HG02763 (cell line): ENCODE data around the gene AMMECR1.

Source experiments
- ATAC-seq: cut with Tn5 transposase; IDR thresholded peaks from one replicate; pipeline ENCODE4 v1.9.1; 2021; ENCODE audit warnings: mild to moderate bottlenecking, moderate library complexity; ENCODE audit not compliant: unreplicated experiment

Gene AMMECR1

DNA sequence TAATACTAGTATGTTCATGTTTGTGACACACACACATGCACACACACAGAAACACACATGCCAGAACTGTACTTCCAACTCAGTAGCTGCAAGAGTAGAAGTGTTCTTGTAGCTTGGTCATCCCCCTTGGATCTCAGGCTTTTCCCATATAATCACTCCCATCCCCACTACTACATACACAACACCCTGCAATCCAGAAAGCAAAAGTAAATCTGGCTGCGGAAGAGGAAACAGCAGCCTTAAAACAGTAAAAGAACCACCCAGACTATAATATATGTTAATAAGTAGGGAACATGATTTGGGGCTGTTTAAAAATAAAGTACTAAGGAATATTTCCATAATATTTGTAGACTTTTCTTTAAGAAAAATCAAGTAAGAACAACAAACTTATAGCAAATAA is 103.2 kb downstream of the AMMECR1 start:
- ATAC-seq = no peak

DNA sequence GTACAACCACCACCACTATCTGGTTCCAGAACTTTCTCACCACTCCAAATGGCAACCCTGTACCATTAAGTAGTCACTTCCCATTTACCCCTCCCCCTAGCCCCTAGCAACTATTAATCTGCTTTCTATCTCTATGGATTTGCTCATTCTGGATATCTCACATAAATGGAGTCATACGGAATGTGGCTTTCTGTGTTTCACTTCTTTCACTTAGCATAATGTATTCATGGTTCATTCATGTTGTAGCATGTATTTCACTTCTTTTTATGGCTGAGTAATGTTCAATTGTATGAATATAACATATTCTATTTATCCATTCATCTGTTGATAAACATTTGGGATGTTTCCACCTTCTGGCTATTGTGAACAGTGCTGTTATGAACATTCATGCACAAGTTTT is 104.7 kb downstream of the AMMECR1 start:
- no peak for ATAC-seq

DNA sequence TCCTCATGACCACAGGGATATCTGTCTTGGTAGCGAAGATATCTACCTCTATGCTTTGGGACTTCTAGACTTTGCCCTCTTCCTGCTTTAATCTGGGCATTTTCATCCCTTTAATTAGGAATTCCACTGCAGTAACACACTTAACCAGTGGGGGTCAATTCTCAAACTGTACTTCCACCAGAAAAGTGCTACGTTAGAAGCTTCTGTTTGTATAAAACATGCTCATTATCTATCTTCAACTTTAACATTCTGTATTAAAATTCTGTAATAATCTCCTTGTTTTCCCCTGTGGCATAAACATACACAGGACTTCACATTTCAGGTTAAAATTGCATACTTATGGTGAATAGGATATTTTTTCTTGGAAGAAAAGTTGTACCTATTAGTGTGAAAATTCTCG is 105.6 kb downstream of the AMMECR1 start:
- no peak for ATAC-seq

DNA sequence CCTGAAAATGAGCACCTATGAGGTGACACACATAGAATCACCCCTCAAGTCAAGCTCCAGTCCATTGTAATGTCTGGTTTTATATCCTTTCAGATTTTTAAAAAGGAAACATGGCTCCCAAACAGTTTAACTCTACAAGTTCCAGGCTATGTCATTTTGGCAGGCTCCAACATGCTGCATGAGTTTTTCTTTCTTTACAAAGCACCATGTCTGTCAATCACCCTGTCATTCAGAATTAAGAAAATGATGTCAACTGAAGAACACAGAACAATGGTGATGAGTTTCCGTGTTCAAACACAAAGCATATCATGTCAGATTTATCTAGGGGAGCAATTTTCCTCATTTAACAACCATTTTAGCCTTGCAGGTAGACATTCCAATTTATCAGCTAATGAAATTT is 106.5 kb downstream of the AMMECR1 start:
- no peak for ATAC-seq

DNA sequence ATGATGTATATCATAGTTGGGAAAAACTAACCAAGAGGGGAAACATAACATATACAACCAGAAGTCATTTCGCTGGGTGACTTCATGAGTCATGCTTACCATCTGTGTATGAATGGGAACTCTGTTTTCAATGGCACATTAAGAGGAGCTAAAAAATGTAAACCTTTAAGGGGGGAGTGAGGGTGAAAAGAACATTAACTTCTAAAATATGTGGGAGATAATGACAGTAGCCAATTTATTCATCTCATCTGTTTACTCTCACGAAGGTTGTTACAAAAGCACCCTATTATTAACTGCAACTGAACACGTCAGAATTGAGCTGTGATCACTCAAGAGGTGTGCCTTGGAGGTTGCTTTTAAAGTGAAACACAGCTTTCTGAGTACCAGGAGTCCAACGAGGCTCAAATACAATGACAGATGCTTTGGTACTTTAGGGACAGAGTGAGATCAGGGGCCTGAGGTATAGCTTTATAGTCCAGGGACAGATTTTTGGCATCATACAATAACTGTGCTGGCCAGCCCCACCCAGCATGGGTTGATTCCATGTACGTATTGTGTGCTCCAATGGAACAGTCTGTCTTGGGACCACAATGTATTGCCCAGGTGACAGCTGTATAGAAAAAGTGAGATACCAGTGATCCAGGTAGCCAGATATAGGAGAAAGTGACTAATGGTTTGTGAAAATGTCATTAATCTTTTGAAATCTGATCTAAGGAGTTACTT is 107.3 kb downstream of the AMMECR1 start:
- no peak for ATAC-seq

DNA sequence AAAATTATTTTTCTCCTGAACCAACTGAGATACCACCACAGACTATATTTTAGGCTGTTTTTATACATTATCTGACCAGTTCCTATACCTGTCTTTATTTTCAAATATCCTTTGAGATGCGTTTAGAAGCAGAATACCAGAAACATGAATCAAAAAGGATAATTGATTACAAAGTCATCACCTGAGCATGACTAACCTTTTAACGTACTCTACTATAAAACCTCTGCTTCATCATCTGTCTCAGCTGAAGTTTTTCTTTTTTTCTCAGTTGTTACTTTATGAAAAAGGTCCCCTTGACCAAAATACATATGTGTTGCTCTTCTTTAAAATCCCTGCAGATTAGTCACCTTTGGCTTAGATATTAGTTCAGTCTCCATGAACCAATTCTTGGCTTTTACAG is 109.8 kb downstream of the AMMECR1 start:
- no peak for ATAC-seq

DNA sequence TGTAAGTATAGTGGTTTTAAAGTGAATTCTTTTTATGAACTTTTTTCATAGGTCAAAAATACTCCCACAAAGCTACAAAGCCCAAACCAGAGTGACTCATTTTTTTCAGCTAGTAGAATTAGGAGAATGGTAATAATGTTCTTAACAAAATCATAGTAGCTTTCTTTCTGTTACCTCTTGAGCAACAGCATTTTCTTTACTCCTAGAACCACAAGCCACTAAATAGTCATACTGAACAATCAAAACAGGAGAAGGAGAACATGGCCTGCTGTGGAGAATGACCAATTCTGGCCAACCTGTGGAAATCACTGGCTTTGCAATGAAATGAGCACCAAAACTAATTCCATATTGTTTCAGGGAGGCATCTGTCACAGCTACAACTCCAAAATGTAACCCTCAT is 112.9 kb downstream of the AMMECR1 start:
- ATAC-seq = no peak

DNA sequence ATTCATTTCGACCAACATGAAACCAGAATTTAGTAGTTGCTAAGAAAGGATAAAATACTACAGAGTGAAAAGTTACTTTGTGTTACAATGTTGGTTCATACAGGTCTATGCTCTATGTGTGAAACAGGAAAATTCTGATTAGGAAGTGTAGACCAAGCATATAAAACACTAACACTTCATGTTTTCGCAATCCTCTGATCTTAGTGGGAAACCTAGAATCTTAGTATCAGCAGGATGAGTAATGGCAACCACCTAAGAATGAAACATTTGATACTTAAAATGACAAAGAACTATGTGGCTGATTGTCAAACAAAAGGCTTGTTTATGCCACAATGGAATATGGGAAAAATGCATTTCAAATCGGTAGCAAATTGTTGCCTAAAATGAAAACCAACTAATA is 116.1 kb downstream of the AMMECR1 start:
- ATAC-seq = no peak

DNA sequence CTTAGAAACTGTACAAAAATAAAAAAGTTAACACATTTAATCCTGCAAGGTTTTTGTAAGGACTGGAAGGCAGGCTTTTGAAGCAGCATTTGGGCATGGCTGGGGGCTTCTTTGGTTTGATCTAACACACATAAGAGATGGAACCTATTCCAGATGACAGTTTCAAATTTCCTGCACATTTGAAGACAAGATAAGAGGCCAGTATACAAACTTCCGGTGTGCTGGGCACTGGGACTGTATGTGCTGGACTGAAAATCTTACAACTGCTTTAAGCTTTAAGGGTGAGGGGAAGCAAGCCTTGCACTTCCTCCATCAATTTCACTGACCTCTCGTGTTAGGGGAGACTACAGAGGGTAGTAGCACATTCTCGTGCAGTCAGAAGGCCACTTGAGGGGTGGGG is 122.9 kb downstream of the AMMECR1 start:
- no peak for ATAC-seq

DNA sequence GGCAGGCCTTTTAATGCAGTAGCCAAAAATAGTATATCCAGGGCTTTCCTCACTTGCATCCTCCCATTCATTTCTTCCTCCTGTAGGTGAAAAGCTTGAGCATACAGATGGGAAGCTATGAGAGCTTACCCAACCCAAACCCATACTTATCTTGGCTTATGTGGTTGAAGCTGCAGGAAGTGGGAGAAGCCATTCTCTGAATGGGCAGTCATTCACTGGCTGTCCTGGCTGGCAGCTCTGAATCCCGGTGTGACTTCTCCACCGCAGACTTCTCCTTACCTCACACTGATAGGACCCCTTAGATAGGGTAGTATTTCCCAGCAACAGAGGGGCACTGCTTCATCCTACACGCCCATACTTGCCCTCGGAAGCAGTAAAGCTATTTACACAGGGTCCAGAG is 125.4 kb downstream of the AMMECR1 start:
- no peak for ATAC-seq

DNA sequence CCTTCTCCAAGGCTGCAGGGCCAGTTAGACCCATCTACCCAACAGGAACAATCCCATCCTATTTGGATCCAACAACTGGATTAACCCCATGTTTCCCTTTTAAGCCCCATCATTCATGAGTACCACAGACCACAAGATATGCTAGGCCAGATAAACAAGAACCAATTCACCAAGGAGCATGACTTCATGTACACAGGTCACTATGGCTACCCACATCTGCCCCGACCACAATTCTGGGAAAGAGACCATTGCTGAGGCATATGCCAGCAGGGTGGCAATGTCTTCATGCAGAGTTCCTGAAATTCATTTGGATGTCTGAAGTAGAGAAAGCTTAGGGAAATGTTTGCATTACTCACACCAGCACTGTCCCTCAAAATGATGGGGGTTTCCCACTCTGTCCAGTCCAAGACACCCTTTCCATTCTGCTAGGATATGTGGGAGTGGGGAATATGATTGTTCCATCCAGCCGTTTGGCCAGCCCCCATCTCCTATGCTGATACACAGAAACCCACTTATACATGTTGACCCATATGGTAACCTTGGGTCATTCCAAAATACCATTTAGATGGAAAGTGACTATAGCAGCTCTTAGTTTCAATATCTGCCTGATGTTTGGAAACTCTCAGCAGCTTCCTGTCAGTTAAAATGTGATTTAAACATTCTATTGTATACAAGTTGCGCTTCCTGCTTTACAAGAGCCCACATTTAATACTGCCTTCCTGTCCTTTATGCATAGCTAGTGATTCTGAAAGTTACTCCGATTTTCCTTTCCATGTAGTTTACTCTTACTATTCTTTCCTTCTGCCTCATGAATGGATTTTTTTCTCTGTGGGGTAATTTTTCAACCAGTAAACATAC is 129.0 kb downstream of the AMMECR1 start:
- no peak for ATAC-seq

DNA sequence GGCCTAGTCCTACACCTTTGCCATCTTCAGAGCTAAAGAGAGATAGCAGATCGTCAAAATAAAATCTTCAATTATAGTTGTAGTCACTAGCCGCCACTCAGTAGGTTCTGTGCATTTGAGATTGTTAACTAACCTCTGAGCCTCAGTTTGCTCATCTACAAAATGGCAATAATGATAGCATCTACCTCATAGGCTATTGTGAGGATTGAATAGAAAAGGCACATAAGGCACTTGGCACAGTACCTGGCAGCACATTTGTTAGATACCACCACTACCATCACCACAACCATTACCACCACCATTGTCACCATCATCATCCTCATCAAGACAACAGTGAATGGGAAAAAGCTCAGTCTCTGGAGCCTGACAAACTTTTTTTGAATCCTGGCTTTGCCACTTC is 134.6 kb downstream of the AMMECR1 start:
- ATAC-seq = no peak

DNA sequence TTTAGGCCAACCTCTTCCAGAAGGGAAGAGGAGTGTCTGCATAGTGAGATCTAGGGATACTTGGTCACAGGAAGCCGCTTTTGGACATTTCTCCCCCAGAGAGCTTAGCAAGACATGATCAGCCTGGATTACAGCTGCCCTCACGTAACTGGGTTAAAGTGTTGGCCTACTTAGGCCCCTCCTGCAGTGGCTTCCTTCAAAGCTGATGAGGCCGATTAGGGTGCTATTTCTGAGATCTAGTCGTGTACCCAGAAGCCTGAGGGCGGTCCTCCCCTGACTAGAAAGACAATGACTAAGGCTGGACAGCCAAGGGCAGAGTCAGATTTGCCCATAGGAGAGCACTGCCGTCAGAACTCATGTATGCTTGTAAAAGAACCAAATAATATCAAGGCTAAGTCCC is 135.0 kb downstream of the AMMECR1 start:
- no peak for ATAC-seq

DNA sequence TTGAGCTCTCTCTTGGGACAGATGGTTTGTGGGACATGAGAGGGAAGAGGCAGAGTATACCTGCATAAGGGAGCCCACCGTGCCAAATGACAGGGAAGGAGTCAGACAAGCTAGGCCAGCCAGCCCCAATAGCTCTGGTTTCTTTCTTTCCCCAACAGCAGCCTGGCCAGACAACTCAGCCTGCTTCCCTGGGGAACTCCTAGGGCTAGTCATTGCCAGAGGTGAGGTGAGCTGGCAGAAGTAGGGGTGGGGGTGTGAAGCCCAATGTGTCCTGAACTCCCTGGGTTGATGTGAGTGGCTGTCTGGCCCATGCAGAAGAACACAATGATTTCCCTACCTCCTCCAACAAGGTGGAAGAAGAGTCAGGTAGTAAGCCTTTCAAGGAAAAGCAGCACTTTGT is 135.5 kb downstream of the AMMECR1 start:
- ATAC-seq = no peak

DNA sequence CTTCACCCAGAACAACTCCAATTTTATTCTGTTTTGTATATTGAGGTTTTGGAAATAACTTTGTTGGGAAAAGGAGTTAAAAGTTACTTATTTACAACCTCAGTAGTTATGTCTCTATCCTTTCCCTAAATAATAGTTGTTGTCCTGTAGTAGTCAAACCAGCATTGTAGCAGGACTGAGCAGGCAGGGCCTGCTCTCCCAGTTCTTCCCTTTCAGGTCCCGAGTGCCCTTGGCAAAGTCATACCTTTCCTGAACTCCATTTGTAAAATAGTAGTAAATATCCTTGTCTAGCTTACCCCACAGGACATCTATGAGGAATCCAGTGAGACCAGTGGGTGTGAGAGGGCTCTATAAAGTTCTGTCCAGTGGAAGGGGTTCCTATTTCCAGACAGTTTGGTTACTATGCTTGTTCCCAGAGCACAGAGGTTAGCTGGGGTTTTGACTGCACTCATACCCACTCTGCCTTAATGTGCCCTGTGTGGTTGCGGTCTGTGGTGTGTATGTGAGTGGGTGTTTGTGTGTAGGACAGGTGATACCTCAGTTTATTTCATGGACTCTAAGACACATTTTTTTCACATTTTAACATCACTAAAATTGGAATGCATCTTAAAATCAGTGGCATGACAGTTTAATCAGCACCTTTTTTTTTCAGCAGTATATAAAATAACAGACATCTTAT is 136.3 kb downstream of the AMMECR1 start:
- ATAC-seq = no peak

DNA sequence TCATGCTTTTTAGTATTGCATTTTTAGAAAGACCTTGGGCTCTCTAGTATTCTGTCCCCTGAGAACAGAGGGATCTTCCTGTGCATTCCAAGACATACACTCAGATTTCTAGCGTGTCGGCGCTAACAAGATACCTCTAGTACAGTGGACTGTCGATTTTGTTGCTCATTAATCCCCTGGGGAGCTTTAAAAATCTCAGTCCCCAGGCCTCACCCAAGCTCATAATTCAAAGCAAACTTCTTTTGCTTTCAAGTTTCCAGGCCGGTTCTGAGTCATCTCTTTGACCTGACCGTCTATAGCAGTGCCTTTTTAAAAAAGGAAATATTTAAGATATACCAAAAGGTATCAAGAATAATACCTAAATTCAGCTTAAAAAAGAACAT is 137.0 kb downstream of the AMMECR1 start:
- ATAC-seq = peak; percentile 69

DNA sequence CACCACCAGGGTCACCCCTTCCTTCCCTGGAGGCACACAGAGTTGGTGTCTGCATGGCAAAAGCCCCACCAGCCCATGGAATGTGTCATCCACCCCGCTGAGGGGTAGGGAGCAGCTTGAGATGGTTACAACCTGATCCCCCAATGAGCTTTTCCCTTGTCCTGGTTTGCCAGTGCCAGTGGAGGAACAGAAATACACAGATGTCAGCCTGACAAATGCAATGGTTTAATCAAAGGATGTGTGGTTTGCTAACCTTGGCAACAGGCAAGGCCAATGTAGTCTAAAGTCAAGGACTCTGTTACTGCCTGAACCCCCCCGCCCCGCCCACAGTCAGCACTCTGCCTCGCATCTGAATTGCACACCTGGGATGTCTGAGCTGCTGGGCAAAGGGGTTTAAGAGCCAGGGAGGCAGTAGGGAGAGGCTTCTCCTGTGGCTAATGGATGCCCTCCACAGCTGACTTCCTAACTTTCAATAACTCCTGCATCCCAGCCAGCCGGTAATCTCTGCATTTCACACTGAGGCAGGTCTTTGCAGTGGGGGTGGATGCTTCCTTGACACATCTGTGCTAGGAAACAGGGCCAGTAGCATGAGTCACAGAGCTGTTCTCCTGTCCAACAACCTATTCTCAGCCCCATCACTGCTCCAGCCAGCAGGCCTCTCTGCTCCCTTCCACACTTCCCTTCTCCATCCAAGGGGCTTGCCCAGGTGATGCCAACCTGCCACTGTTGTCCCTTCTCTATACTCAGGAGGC is 137.5 kb downstream of the AMMECR1 start:
- peak; percentile 18 for ATAC-seq

DNA sequence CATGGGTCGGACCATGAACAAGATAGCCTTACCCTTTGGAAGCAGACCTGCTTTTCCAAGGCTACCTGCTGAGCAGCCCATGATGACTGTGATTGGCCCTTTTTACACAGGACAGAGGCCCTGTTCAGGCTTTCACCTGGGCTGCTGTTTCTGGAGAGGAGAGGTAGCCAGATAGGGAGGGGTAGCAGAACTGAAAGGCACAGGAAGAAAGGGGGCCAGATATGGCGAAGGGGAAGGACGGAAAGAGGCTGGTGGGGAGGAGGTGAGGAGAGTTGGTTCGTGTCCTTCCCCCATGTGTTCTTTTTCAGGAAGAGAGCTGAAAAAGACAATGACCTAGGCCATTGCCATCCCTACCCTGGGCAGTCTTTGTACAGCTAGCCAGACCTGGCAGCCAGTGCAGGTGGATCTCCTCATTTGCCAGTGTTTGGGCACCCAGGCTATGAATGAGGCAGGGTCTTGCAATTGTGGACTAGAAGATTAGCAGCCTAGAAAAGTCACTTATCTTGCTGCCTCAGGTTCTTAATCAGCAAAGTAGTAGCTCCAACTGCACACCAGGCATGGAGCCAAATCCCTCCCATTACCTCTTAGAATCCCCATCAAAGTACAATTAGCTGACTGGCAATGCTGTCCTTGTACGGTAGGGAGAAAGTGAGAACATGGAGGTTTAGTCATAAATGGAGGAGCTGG is 139.6 kb downstream of the AMMECR1 start:
- no peak for ATAC-seq

DNA sequence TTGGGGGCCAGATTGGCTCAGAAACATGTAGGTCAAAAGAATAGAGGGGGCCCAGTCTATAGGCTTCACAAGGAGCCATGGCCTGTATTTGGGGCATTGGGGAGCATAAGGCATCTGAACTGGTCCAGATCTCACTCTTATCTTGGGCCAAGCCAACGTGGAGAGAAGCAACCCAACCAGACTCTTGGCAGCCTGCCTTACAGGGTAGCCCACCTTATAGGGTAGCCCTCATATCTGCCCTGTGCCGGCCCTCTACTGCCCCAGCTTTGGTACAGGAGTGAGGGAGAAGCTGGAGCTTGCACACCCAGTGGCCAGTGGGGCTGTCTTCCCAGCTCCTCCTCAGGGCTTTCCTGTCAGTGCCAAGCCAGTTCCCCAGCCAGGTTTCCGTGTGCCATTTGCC is 142.2 kb downstream of the AMMECR1 start:
- ATAC-seq = no peak

DNA sequence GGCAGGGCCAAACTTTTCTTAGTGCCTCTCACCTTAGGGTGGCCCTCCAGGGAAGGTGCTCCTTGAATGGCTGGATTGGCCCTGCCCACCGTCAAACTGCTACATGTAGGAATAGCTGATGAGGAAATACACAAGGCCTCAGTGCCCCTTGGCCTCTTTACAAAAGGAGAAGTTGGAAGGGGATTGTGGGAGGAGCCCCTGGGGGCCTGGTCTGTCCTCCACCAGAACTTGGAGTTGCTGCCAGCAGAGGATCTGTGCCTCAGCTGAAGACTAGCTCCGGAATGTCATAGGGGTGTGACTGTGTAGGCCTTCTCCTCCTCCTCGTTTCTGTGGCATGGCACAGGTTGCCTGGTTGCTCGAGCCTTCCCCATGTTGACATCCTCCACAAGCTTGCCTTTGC is 142.7 kb downstream of the AMMECR1 start:
- no peak for ATAC-seq
